ENCODE results near the gene MED25.
A peak's percentile ranks its signal among the peaks of the same experiment; 100 is the strongest.

The MED25 gene

GRCh38 chr19:49799271-49799797 lies 18.8 kb upstream of the MED25 start:
- DNase-seq (ENCODE audit: low read depth in 2 of 2), result no peak

- DNase-seq (ENCODE audit: low read depth in 2 of 2), result no peak
Observed at GRCh38 chr19:49799798-49800376, 18.2 kb upstream of the MED25 start.

- no peak for DNase-seq (ENCODE audit: low read depth in 2 of 2)
Observed at GRCh38 chr19:49800771-49801170, 17.3 kb upstream of the MED25 start.

- no peak for DNase-seq (ENCODE audit: low read depth in 2 of 2)
Observed at GRCh38 chr19:49801401-49801888, 16.6 kb upstream of the MED25 start.

- no peak for DNase-seq (ENCODE audit: low read depth in 2 of 2)
Observed at GRCh38 chr19:49801966-49802661, 16.0 kb upstream of the MED25 start.

GRCh38 chr19:49802836-49803528 lies 15.1 kb upstream of the MED25 start:
- DNase-seq (ENCODE audit: low read depth in 2 of 2), result no peak

GRCh38 chr19:49803529-49803856 lies 14.6 kb upstream of the MED25 start:
- DNase-seq (ENCODE audit: low read depth in 2 of 2), result no peak

GRCh38 chr19:49805822-49806619 lies 12.1 kb upstream of the MED25 start:
- DNase-seq (ENCODE audit: low read depth in 2 of 2), result no peak

GRCh38 chr19:49806620-49806959 lies 11.5 kb upstream of the MED25 start:
- DNase-seq (ENCODE audit: low read depth in 2 of 2), result no peak

- DNase-seq (ENCODE audit: low read depth in 2 of 2), result no peak
Observed at GRCh38 chr19:49807058-49807903, 10.8 kb upstream of the MED25 start.

- no peak for DNase-seq (ENCODE audit: low read depth in 2 of 2)
Observed at GRCh38 chr19:49807904-49808675, 10.0 kb upstream of the MED25 start.

- DNase-seq (ENCODE audit: low read depth in 2 of 2), result peak; percentile 74 to 85
Observed at GRCh38 chr19:49808711-49809159, 9.4 kb upstream of the MED25 start.

- DNase-seq (ENCODE audit: low read depth in 2 of 2), result no peak
Observed at GRCh38 chr19:49809160-49809940, 8.7 kb upstream of the MED25 start.

GRCh38 chr19:49809941-49810389 lies 8.1 kb upstream of the MED25 start:
- no peak for DNase-seq (ENCODE audit: low read depth in 2 of 2)

- DNase-seq (ENCODE audit: low read depth in 2 of 2), result no peak
Observed at GRCh38 chr19:49811328-49811727, 6.8 kb upstream of the MED25 start.

- no peak for DNase-seq (ENCODE audit: low read depth in 2 of 2)
Observed at GRCh38 chr19:49812452-49812996, 5.6 kb upstream of the MED25 start.

GRCh38 chr19:49812997-49813861 lies 4.9 kb upstream of the MED25 start, which contains the start of gene FUZ:
FUZ (minus strand) TSS chr19:49813292; CDS start chr19:49813106, 186 bp downstream.
- DNase-seq (ENCODE audit: low read depth in 2 of 2), result peak; percentile 84 to 86

- no peak for DNase-seq (ENCODE audit: low read depth in 2 of 2)
Observed at GRCh38 chr19:49814010-49814409, 4.1 kb upstream of the MED25 start.
